Measurements from ENCODE around the gene SLC12A7.
"Not testable (repeated sequence)": the region's sequence is repeated elsewhere in the genome, so short reads cannot be mapped to it uniquely, and the experiment has no call there.

The SLC12A7 gene

GRCh38 chr5:1006656-1007071 lies 105.2 kb downstream of the SLC12A7 start:
- DNase-seq (ENCODE audit: low spot score), result no peak

GRCh38 chr5:1005904-1006655 lies 105.8 kb downstream of the SLC12A7 start:
- no peak for DNase-seq (ENCODE audit: low spot score)

- no peak for DNase-seq (ENCODE audit: low spot score)
Measured at GRCh38 chr5:1005249-1005851, 106.5 kb downstream of the SLC12A7 start.

- peak; percentile 17 for DNase-seq (ENCODE audit: low spot score)
Measured at GRCh38 chr5:1004461-1005248, 107.2 kb downstream of the SLC12A7 start.

GRCh38 chr5:1003296-1003937 lies 108.4 kb downstream of the SLC12A7 start:
- no peak for DNase-seq (ENCODE audit: low spot score)

DNA sequence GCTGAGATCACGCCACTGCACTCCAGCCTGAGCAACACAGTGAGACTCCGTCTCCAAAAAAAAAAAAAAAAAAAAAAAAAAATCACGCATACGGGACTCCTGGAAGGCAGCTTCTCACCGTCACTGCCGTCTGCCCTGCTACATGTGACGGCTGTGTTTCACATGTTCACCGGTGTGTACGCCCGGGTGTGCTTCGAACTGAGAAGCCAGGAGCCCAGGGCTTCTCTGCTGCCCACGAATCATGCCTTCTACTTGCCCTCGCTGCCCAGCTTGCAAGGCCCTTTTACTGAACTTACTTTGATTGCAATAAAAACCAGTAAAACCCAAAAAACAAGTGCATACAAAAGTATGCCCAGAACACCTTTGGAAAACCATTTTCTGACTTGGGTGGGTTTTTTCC lies 109.0 kb downstream of the SLC12A7 start:
- no peak for DNase-seq (ENCODE audit: low spot score)

- DNase-seq (ENCODE audit: low spot score), result no peak
Measured at GRCh38 chr5:1002271-1002546, 109.7 kb downstream of the SLC12A7 start.

- no peak for DNase-seq (ENCODE audit: low spot score)
Measured at GRCh38 chr5:1001406-1002270, 110.2 kb downstream of the SLC12A7 start.

DNA sequence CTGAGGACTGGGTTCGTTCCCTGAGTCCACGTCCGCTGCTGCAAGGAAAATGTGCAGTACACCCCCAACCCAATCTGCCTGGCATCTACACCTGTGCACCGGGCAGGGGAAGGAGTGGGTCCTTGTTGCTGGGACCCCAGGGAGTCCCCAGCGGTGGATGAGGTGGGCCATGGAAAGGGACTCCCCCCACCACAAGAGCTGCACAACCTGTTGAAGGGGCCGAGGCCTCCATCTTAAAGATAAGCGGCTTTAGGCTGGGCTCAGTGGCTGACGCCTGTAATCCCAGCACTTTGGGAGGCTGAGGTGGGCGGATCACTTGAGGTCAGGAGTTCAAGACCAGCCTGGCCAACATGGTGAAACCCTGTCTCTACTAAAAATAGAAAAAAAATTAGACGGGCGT lies 111.0 kb downstream of the SLC12A7 start:
- DNase-seq (ENCODE audit: low spot score), result not testable (repeated sequence)
